Iris pigment epithelial cell (primary cell): Measurements from ENCODE around the gene TRMT112.

Source experiments
- DNase-seq: peaks from one replicate; pipeline ENCODE4 v3.0.0-alpha.2; 2011; ENCODE audit warnings: low read depth

Gene TRMT112

GRCh38 chr11:64269540-64270220 lies 47.7 kb downstream of the TRMT112 start:
- peak; percentile 100 for DNase-seq

- peak; percentile 58 for DNase-seq
Measured at GRCh38 chr11:64268893-64269539, 48.3 kb downstream of the TRMT112 start.

- DNase-seq, result peak; percentile 43
Measured at GRCh38 chr11:64268025-64268892, 49.1 kb downstream of the TRMT112 start.

GRCh38 chr11:64267207-64267945 lies 50.0 kb downstream of the TRMT112 start:
- DNase-seq, result no peak
